ENCODE results near the gene NRXN3.
"Not testable (repeated sequence)": the region's sequence is repeated elsewhere in the genome, so short reads cannot be mapped to it uniquely, and the experiment has no call there.

The NRXN3 gene

DNA sequence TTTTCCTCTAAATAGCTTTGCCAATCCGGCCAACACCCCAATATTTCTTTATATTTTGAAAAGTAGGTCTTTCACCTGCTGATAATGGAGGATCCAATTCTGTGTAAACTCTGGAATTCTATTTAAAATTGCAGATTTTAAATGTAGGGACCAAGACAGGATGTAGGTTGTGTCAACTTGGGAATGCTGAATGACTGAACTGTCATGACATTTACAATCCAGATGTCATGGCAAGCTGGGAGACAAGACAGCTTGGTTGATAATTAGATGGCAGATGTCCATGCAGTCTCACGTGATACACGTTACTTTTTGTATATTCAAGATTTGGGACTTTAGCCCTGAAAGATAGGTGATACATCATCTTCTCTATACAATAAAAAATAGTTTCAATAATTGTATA lies 1564.0 kb downstream of the NRXN3 start:
- Histone ChIP-seq H3K27me3 (ENCODE audit: control insufficient read depth, insufficient read depth, low read length) (no peaks in the 10 kb centered on the region), H3K4me1 (ENCODE audit: control insufficient read depth, insufficient read depth, low read length) (no peaks in the 10 kb centered on the region), H3K9ac (ENCODE audit: low read length) (no peak overlapping the region), H3K36me3 (ENCODE audit: control insufficient read depth, insufficient read depth, low read length) (no peaks in the 10 kb centered on the region), H3K4me3 (ENCODE audit: low read length) (no peak overlapping the region), H3K9me3 (ENCODE audit: control insufficient read depth, low read length) (no peaks in the 10 kb centered on the region)

DNA sequence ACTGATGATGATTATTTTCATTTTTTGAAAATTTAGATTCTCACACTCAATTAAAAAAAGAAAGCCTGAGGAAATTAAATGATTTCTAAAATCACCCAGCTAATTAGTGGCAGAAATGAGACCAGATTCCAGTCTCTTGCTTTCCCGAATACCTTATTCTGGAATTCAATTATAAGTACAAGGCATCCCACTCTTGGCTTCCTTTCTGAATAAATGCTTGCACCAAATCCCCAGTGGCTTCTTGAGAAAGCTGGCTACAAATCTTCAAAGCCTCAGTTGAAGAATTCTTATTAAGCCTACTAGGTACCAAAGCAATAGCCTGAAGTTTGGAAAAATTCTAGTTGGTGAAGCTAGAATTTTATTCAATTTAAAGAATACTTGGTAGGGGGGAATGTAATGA lies 1564.5 kb downstream of the NRXN3 start:
- H3K36me3 ChIP-seq (ENCODE audit: control insufficient read depth, insufficient read depth, low read length): no peaks in the 10 kb centered on the region
- no peak overlapping the region for H3K9ac ChIP-seq (ENCODE audit: low read length)
- no peaks in the 10 kb centered on the region for H3K4me1 ChIP-seq (ENCODE audit: control insufficient read depth, insufficient read depth, low read length)
- H3K4me3 ChIP-seq (ENCODE audit: low read length): no peak overlapping the region
- no peaks in the 10 kb centered on the region for H3K9me3 ChIP-seq (ENCODE audit: control insufficient read depth, low read length)
- H3K27me3 ChIP-seq (ENCODE audit: control insufficient read depth, insufficient read depth, low read length): no peaks in the 10 kb centered on the region

DNA sequence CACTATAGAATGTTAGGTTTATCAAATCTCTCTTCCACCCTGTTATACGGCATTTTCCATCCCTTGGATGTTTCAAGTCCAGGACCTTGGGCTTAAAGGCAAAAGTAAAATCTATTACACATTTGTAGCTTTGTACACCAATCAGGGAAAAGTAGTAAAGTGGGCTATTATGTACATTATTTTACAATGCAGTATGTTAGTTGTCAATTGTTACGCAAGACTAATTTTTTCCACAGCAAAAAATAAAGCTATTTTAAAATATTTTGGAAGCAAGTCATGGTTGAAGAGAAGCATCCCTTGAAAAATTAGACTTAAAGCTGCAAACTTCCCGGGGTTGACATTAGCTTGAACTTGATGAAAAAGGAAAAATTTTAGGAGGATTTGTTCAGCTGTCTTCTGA lies 1564.9 kb downstream of the NRXN3 start:
- Histone ChIP-seq H3K36me3 (ENCODE audit: control insufficient read depth, insufficient read depth, low read length) (no peaks in the 10 kb centered on the region), H3K9me3 (ENCODE audit: control insufficient read depth, low read length) (no peaks in the 10 kb centered on the region), H3K4me3 (ENCODE audit: low read length) (no peak overlapping the region), H3K27me3 (ENCODE audit: control insufficient read depth, insufficient read depth, low read length) (no peaks in the 10 kb centered on the region), H3K4me1 (ENCODE audit: control insufficient read depth, insufficient read depth, low read length) (no peaks in the 10 kb centered on the region), H3K9ac (ENCODE audit: low read length) (no peak overlapping the region)

DNA sequence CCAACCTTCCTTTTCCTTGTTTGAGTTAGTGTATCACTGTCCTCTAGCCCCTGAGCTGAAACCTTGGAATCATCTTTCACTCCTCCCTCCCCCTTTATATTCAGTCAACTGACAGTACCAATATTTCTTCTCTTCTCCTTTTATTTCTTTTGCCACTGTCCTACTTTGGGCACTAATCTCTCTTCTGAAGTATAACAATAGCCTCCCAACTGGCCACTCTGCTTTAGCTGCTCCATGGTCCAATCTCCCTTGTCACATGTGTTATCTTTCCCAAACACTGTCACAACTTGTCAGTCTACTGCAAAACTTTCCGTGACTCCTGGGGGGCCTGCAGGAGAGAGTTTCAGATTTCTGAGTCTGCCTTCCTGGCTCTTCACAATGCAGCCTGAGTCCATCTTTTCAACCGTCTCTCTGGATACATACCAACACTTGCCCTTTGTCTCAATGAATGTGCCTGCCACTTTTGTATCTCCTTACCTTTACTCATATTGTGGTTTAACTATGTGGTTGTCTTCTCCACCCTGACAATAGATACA lies 1570.0 kb downstream of the NRXN3 start:
- H3K9me3 ChIP-seq (ENCODE audit: control insufficient read depth, low read length): no peaks in the 10 kb centered on the region
- no peaks in the 10 kb centered on the region for H3K4me1 ChIP-seq (ENCODE audit: control insufficient read depth, insufficient read depth, low read length)
- no peak overlapping the region for H3K4me3 ChIP-seq (ENCODE audit: low read length)
- H3K36me3 ChIP-seq (ENCODE audit: control insufficient read depth, insufficient read depth, low read length): no peaks in the 10 kb centered on the region
- H3K27me3 ChIP-seq (ENCODE audit: control insufficient read depth, insufficient read depth, low read length): no peaks in the 10 kb centered on the region
- H3K9ac ChIP-seq (ENCODE audit: low read length): no peak overlapping the region

DNA sequence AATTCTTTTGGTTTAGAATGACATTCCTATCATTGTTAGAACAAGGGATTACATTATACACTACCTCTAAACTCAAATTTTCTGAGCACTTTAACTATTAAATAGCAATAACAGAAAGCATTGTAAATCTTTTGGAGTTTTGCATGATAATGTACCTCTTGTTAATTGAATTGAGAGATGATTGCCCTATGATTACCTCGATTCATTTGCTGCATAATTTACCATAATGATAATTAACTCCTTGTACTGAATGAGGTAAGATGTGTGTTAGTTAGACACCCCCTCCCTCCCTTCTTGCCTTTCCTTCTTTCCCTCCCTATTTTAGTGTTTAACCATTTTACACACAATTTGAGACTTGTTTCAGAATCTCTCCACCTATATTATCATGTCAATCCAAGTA lies 1572.0 kb downstream of the NRXN3 start:
- Histone ChIP-seq H3K9ac (ENCODE audit: low read length) (no peak overlapping the region), H3K9me3 (ENCODE audit: control insufficient read depth, low read length) (no peaks in the 10 kb centered on the region), H3K4me3 (ENCODE audit: low read length) (no peak overlapping the region), H3K36me3 (ENCODE audit: control insufficient read depth, insufficient read depth, low read length) (no peaks in the 10 kb centered on the region), H3K4me1 (ENCODE audit: control insufficient read depth, insufficient read depth, low read length) (no peaks in the 10 kb centered on the region), H3K27me3 (ENCODE audit: control insufficient read depth, insufficient read depth, low read length) (no peaks in the 10 kb centered on the region)

DNA sequence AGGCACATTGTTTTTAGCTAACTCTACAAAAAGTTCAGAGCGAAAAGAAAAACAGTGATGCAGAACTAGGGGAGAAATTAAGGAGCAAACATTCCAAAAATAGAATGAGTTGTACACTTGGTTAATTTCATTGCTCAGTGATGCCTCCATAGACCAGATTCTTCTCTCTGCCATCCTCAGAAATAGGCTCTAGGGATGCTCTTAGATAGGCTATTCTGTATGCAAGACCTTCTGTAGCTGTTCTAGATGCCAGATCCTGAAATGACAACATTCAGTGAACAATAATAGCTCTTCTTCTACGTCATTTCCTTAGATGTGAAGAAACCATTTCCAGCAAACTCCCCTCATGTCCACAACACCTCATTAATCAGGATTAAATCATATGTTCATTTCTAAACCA lies 1574.9 kb downstream of the NRXN3 start:
- Histone ChIP-seq H3K9me3 (ENCODE audit: control insufficient read depth, low read length) (no peaks in the 10 kb centered on the region), H3K4me1 (ENCODE audit: control insufficient read depth, insufficient read depth, low read length) (no peaks in the 10 kb centered on the region), H3K9ac (ENCODE audit: low read length) (no peak overlapping the region), H3K4me3 (ENCODE audit: low read length) (no peak overlapping the region), H3K27me3 (ENCODE audit: control insufficient read depth, insufficient read depth, low read length) (no peaks in the 10 kb centered on the region), H3K36me3 (ENCODE audit: control insufficient read depth, insufficient read depth, low read length) (no peaks in the 10 kb centered on the region)

DNA sequence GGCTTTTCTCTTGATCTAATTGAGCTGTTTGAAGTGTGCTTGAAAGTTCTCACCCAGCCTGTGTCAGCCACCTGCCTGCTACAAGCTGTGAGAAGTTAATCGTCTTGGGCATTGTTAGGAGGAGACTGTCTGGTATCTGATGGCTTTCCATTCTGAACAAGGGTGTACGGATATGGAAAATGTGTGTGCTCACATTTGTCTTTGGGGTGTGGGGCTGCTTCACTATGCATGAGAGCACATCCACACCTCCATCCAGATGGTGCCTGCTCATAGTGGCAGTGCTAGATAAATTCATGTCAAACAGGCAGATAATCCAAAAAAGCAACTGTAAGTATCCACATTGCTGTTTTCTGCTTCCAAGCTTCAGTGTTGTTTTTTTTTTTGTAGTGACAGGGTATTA lies 1578.9 kb downstream of the NRXN3 start:
- no peaks in the 10 kb centered on the region for H3K27me3 ChIP-seq (ENCODE audit: control insufficient read depth, insufficient read depth, low read length)
- no peak overlapping the region for H3K9ac ChIP-seq (ENCODE audit: low read length)
- no peaks in the 10 kb centered on the region for H3K4me1 ChIP-seq (ENCODE audit: control insufficient read depth, insufficient read depth, low read length)
- no peaks in the 10 kb centered on the region for H3K36me3 ChIP-seq (ENCODE audit: control insufficient read depth, insufficient read depth, low read length)
- no peak overlapping the region for H3K4me3 ChIP-seq (ENCODE audit: low read length)
- no peaks in the 10 kb centered on the region for H3K9me3 ChIP-seq (ENCODE audit: control insufficient read depth, low read length)

DNA sequence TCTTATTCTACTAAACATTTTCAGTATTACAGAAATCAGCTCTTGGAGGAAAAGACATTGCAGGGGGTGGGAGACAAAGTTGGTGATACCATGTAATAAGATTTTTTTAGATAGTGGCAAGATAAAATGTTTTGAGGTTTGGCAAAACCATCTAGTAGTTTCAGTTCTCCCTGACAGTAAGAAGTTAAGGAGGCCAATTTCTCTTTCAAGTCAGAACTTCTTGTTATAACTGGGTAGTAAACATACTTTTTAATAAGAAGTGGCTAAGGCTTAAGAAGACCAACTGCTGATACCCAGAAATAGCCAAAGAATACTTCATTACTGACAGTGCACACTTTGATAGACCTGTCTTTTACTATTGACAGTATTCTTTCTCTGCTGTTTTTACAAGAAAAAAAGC lies 1588.8 kb downstream of the NRXN3 start:
- no peaks in the 10 kb centered on the region for H3K36me3 ChIP-seq (ENCODE audit: control insufficient read depth, insufficient read depth, low read length)
- no peaks in the 10 kb centered on the region for H3K27me3 ChIP-seq (ENCODE audit: control insufficient read depth, insufficient read depth, low read length)
- H3K9ac ChIP-seq (ENCODE audit: low read length): no peak overlapping the region
- H3K4me3 ChIP-seq (ENCODE audit: low read length): no peak overlapping the region
- no peaks in the 10 kb centered on the region for H3K4me1 ChIP-seq (ENCODE audit: control insufficient read depth, insufficient read depth, low read length)
- no peaks in the 10 kb centered on the region for H3K9me3 ChIP-seq (ENCODE audit: control insufficient read depth, low read length)

DNA sequence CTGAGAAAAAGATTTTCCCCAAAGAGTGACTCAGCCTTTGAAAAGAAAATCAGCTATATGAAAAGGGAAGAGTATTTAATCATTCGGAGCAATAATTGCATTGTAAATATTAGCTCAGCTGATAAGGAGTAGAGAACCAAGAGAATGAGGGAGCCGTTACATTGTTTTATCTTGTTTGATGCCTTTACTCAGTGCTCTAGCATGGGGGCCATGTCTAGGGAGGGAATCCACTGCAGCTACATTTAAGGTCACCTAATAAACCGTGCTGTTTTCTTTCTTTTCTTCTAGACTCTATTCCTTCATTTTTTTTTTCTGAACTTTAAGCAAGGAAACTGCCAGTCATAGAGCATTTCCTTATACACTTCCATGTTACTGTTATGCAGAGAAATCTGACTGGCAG lies 1594.2 kb downstream of the NRXN3 start:
- no peak overlapping the region for H3K4me3 ChIP-seq (ENCODE audit: low read length)
- H3K36me3 ChIP-seq (ENCODE audit: control insufficient read depth, insufficient read depth, low read length): no peaks in the 10 kb centered on the region
- no peaks in the 10 kb centered on the region for H3K4me1 ChIP-seq (ENCODE audit: control insufficient read depth, insufficient read depth, low read length)
- no peaks in the 10 kb centered on the region for H3K27me3 ChIP-seq (ENCODE audit: control insufficient read depth, insufficient read depth, low read length)
- no peaks in the 10 kb centered on the region for H3K9me3 ChIP-seq (ENCODE audit: control insufficient read depth, low read length)
- H3K9ac ChIP-seq (ENCODE audit: low read length): no peak overlapping the region

DNA sequence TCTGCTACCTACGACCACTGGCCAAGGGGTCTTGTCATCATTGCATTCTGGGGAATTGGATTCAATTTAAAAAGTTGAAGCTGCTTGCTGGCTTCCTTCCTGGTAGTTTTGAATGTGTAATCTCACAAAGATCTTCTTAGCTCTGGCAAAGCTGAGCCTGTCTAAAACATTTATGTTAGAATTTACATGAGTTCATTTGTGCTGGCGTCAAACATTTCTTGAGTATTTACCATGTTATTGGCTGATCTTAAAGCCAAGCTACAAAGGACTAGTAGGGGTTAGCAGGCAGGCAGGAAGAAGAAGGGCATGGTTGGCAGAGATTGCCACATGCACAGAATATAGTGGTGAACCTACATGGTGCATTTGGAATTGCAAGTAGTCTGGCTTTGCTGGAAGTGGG lies 1596.3 kb downstream of the NRXN3 start:
- H3K9ac ChIP-seq (ENCODE audit: low read length): no peak overlapping the region
- H3K4me3 ChIP-seq (ENCODE audit: low read length): no peak overlapping the region
- no peaks in the 10 kb centered on the region for H3K27me3 ChIP-seq (ENCODE audit: control insufficient read depth, insufficient read depth, low read length)

DNA sequence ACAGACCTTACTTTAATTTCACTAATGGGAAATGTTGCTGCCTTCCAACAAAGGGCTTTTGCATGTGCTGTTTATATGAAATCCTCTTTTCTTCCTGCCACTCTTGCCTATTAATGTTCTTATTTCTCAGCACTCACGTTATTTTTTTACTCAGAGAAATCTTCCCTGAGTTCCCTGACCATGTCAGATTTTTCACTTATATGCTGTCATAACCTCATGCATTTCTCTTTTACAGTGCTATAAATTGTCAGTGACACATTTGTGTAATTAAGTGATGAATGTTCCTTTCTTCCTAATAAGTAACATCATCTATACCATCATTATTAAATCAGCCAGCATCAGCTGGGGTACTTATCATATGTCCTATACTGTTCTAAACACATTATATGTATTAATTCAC lies 1597.1 kb downstream of the NRXN3 start:
- Histone ChIP-seq H3K36me3 (ENCODE audit: control insufficient read depth, insufficient read depth, low read length) (no peaks in the 10 kb centered on the region), H3K4me1 (ENCODE audit: control insufficient read depth, insufficient read depth, low read length) (no peaks in the 10 kb centered on the region), H3K27me3 (ENCODE audit: control insufficient read depth, insufficient read depth, low read length) (no peaks in the 10 kb centered on the region), H3K4me3 (ENCODE audit: low read length) (no peak overlapping the region), H3K9me3 (ENCODE audit: control insufficient read depth, low read length) (no peaks in the 10 kb centered on the region), H3K9ac (ENCODE audit: low read length) (no peak overlapping the region)

More for the DNA sequence above, 1596.3 kb downstream of the NRXN3 start:
- no peaks in the 10 kb centered on the region for H3K9me3 ChIP-seq (ENCODE audit: control insufficient read depth, low read length)
- H3K36me3 ChIP-seq (ENCODE audit: control insufficient read depth, insufficient read depth, low read length): no peaks in the 10 kb centered on the region
- no peaks in the 10 kb centered on the region for H3K4me1 ChIP-seq (ENCODE audit: control insufficient read depth, insufficient read depth, low read length)

DNA sequence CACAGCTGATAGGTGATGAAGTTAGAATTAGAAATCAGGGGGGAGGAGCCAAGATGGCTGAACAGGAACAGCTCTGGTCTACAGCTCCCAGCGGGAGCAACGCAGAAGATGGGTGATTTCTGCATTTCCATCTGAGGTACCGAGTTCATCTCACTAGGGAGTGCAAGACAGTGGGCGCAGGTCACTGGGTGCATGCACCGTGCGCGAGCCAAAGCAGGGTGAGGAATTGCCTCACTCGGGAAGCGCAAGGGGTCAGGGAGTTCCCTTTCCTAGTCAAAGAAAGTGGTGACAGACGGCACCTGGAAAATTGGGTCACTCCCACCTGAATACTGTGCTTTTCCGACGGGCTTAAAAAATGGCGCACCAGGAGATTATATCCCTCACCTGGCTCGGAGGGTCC lies 1597.5 kb downstream of the NRXN3 start:
- not testable (repeated sequence) for H3K4me1 ChIP-seq (ENCODE audit: control insufficient read depth, insufficient read depth, low read length)

DNA sequence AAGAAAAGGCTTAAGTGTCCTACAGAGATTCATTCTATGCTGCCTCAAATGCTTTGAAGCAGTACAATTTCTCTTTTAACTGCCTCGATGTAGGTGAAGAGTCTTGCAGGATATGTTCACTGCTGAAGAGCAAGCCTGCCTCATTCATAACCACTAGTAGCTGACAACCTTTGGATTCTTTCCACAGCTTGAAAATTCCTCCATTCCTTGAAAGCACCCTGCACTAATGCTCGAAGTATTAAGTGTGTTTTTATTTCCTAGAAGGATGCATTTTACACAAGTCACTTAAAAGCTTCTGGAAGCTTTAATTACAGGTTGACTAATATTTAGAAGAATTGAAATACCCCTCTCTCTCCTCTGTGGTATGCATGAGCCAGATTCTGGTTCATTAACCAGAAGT lies 1611.7 kb downstream of the NRXN3 start:
- no peak overlapping the region for H3K4me3 ChIP-seq (ENCODE audit: low read length)
- H3K36me3 ChIP-seq (ENCODE audit: control insufficient read depth, insufficient read depth, low read length): no peaks in the 10 kb centered on the region
- no peaks in the 10 kb centered on the region for H3K27me3 ChIP-seq (ENCODE audit: control insufficient read depth, insufficient read depth, low read length)
- no peaks in the 10 kb centered on the region for H3K4me1 ChIP-seq (ENCODE audit: control insufficient read depth, insufficient read depth, low read length)
- no peaks in the 10 kb centered on the region for H3K9me3 ChIP-seq (ENCODE audit: control insufficient read depth, low read length)
- H3K9ac ChIP-seq (ENCODE audit: low read length): no peak overlapping the region

More for the DNA sequence above, 1597.5 kb downstream of the NRXN3 start:
- H3K9ac ChIP-seq (ENCODE audit: low read length); H3K36me3 ChIP-seq (ENCODE audit: control insufficient read depth, insufficient read depth, low read length); H3K9me3 ChIP-seq (ENCODE audit: control insufficient read depth, low read length); H3K4me3 ChIP-seq (ENCODE audit: low read length); H3K27me3 ChIP-seq (ENCODE audit: control insufficient read depth, insufficient read depth, low read length): not testable (repeated sequence)

Data from mucosa of stomach (tissue), 1 donor.